Smooth muscle cell (in vitro differentiated cells): ENCODE results near the gene FGGY. TPM values are rescaled to one million over a fixed set of nuclear protein-coding genes. Genes with fewer than 3 reads are reported as not detected.
A peak's percentile ranks its signal among the peaks of the same experiment; 100 is the strongest.

Experiments used
- DNase-seq: peaks from one replicate; lab custom pipeline; 2025; ENCODE audit not compliant: unreplicated experiment; lab: John Stamatoyannopoulos, UW
- H2AFZ ChIP-seq: fragments of 200-600 bp; sonication (generic); 2 replicates; pipeline ENCODE4 v1.6.0; 2016; ENCODE audit warnings: antibody characterized with exemption, low read depth, mild to moderate bottlenecking
- H3F3A ChIP-seq: fragments of 200-600 bp; sonication (generic); 2 replicates; pipeline ENCODE4 v1.6.0; 2017; ENCODE audit warnings: antibody characterized with exemption, low read depth
- H3K27ac ChIP-seq: fragments of 200-600 bp; sonication (generic); 2 replicates; pipeline ENCODE4 v1.5.1; 2016; ENCODE audit warnings: low read depth, mild to moderate bottlenecking
- H3K27me3 ChIP-seq: fragments of 200-600 bp; sonication (generic); 2 replicates; pipeline ENCODE4 v1.6.1; 2016; ENCODE audit warnings: low read depth, mild to moderate bottlenecking
- H3K36me3 ChIP-seq: fragments of 200-600 bp; sonication (generic); 2 replicates; pipeline ENCODE4 v1.5.1; 2016; ENCODE audit warnings: low read depth
- H3K4me1 ChIP-seq: fragments of 200-600 bp; sonication (generic); 2 replicates; pipeline ENCODE4 v1.5.1; 2016; ENCODE audit warnings: low read depth
- H3K4me2 ChIP-seq: fragments of 200-600 bp; sonication (generic); 2 replicates; pipeline ENCODE4 v1.6.0; 2016; ENCODE audit warnings: mild to moderate bottlenecking
- H3K4me3 ChIP-seq: fragments of 200-600 bp; sonication (generic); 2 replicates; pipeline ENCODE4 v1.5.1; 2016; ENCODE audit warnings: mild to moderate bottlenecking
- H3K79me2 ChIP-seq: fragments of 200-600 bp; sonication (generic); 2 replicates; pipeline ENCODE4 v1.6.0; 2016; ENCODE audit warnings: low read depth, mild to moderate bottlenecking
- H3K9ac ChIP-seq: fragments of 200-600 bp; sonication (generic); 2 replicates; pipeline ENCODE4 v1.6.0; 2016; ENCODE audit warnings: low read depth
- H3K9me3 ChIP-seq: fragments of 200-600 bp; sonication (generic); replicated peaks from 2 replicates; pipeline ENCODE4 v1.5.1; 2016; ENCODE audit warnings: low read depth
- H4K20me1 ChIP-seq: fragments of 200-600 bp; sonication (generic); 2 replicates; pipeline ENCODE4 v1.6.0; 2016; ENCODE audit warnings: low read depth
- WGBS: methylation state at CpG from one replicate; pipeline ENCODE4 v1.1.7; 2016; ENCODE audit warnings: low lambda C conversion rate; 5-methylcytosine and 5-hydroxymethylcytosine counted together
- polyA plus RNA-seq: library from polyadenylated mRNA; unstranded; fragments of >200 nt; fragmentation: Nextera tagmentation; extraction: Ambion mirVana; gene quantifications from 2 replicates; pipeline ENCODE4 v1.2.1, GENCODE V29; 2016
- total RNA-seq: library from RNA; depleted of rRNA; stranded (reverse); fragments of >200 nt; gene quantifications from 2 replicates; pipeline ENCODE4 v1.2.3, GENCODE V29; 2014
- TF ChIP-seq, protein P1 (sequence below): fragments of 200-600 bp; sonication (generic); IDR thresholded peaks from 2 replicates; pipeline ENCODE4 v1.5.1; 2017; ENCODE audit warnings: borderline replicate concordance, mild to moderate bottlenecking, antibody characterized with exemption; ENCODE audit not compliant: insufficient read depth, poor library complexity, severe bottlenecking

Gene FGGY
- total and polyA plus RNA-seq, 2 experiments from 2014 or later = 5.1 to 9.2 TPM

DNA sequence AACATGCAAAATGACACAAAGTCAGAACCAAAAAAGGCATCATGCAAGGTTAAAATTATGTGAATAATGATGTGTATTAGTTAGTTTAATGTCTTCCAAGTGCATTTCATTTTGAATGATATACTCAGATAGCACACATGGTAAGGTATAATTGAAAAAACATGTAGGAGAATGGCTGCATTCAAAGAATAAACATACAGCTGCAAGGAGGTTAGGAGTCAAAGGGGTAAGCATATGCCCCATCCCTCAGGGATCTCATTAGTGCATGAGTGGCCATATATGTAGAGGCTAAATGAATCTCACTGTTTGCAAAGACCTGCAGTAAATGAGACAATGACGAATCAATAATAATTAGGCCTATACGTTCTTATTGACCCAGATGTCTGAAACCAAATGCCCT lies 338.2 kb downstream of the FGGY start:
- H3K36me3 ChIP-seq = no peaks in the 10 kb centered on the region
- H2AFZ ChIP-seq = no peak overlapping the region
- no peaks in the 10 kb centered on the region for H3F3A ChIP-seq
- no peaks in the 10 kb centered on the region for H3K4me1 ChIP-seq
- DNase-seq = no peak
- 98% methylated on average over 2 of the region's 2 CpGs for WGBS
- TF ChIP-seq, protein P1, sequence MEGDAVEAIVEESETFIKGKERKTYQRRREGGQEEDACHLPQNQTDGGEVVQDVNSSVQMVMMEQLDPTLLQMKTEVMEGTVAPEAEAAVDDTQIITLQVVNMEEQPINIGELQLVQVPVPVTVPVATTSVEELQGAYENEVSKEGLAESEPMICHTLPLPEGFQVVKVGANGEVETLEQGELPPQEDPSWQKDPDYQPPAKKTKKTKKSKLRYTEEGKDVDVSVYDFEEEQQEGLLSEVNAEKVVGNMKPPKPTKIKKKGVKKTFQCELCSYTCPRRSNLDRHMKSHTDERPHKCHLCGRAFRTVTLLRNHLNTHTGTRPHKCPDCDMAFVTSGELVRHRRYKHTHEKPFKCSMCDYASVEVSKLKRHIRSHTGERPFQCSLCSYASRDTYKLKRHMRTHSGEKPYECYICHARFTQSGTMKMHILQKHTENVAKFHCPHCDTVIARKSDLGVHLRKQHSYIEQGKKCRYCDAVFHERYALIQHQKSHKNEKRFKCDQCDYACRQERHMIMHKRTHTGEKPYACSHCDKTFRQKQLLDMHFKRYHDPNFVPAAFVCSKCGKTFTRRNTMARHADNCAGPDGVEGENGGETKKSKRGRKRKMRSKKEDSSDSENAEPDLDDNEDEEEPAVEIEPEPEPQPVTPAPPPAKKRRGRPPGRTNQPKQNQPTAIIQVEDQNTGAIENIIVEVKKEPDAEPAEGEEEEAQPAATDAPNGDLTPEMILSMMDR = no peak
- H3K4me3 ChIP-seq = no peak overlapping the region
- H3K4me2 ChIP-seq = no peak overlapping the region
- H3K9me3 ChIP-seq = no peaks in the 10 kb centered on the region
- no peak overlapping the region for H3K27ac ChIP-seq
- H3K9ac ChIP-seq = no peak overlapping the region
- no peaks in the 10 kb centered on the region for H4K20me1 ChIP-seq
- H3K27me3 ChIP-seq = no peaks in the 10 kb centered on the region
- H3K79me2 ChIP-seq = no peaks in the 10 kb centered on the region

DNA sequence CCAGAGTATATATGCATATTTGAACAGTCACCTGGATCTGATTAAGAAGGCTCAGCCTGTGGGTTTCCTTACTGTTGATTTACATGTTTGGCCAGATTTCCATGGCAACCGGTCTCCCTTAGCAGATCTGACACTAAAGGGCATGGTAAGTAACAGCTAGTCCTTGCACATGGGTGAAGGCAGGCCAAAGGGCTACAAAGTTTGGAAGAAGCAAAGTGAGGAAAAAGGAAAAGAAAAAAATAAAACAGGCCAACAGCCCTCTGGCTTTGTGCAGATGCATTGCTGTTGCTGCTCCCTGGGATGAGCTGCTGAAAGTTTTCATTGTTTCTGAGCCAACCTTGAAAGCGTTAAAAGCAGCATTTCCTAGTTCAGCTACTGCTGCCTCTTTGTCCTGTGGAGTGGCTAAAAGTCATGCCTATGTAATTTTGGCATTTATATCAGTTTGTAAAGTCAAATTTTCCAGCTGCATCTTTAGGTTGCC lies 341.4 kb downstream of the FGGY start:
- Histone ChIP-seq H3K36me3 (no peaks in the 10 kb centered on the region), H3F3A (peaks cover 10% of the 10 kb centered on the region), H3K4me3 (no peak overlapping the region), H3K27me3 (no peaks in the 10 kb centered on the region), H3K27ac (peak overlapping the region; percentile 45), H3K79me2 (no peaks in the 10 kb centered on the region), H4K20me1 (no peaks in the 10 kb centered on the region), H3K4me2 (no peak overlapping the region), H3K9me3 (no peaks in the 10 kb centered on the region), H3K4me1 (no peaks in the 10 kb centered on the region), H3K9ac (peak overlapping the region; percentile 7), H2AFZ (no peak overlapping the region)
- TF ChIP-seq, protein P1 = no peak
- DNase-seq = no peak
- 89% methylated on average over 2 of the region's 2 CpGs for WGBS

DNA sequence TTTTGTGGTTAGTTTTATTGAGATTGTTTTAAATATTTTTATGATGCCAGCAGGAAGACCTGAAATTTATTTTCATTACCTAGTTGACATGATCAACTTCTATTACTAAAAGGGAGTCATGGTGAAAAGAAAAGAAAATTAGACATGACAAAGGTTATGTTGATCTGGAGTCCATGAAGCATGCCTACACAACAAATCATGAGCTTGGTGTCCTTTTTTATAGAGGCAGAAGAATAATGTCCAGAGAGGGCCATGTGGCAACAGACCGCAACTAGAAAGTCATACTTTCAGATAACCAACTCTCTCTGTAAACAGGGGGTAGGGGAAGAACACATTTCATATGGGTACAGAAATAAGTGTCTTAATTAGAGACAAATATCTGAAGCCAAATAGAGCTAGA lies 342.4 kb downstream of the FGGY start:
- TF ChIP-seq, protein P1 = no peak
- Histone ChIP-seq H3K27me3 (no peaks in the 10 kb centered on the region), H3K4me3 (no peak overlapping the region), H2AFZ (no peak overlapping the region), H4K20me1 (no peaks in the 10 kb centered on the region), H3K4me1 (no peaks in the 10 kb centered on the region), H3K9ac (peak overlapping the region; percentile 7), H3F3A (peaks cover 10% of the 10 kb centered on the region), H3K4me2 (peak overlapping the region; percentile 29), H3K27ac (peak overlapping the region; percentile 45), H3K36me3 (no peaks in the 10 kb centered on the region), H3K79me2 (no peaks in the 10 kb centered on the region), H3K9me3 (no peaks in the 10 kb centered on the region)
- DNase-seq = no peak
- 41% methylated on average over 1 of the region's 1 CpG for WGBS

DNA sequence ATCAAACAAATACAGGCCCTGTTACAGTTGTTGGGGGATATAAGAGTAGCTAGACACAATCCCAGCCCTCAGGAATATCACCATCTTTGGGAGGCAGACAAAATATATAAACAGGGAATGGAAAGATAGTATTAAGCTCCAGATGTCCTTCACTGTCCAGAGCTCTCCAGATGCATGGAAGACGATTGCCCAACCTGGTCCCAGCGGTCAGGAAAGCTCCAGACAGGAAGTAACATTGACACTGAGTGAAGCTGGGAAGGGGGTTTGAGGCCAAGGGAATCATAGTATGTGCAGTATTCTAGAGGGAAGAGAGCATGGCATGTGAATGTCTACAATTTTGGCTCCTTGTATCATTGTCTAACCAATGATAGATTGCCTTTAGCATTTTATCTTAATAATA lies 344.0 kb downstream of the FGGY start:
- no peaks in the 10 kb centered on the region for H3K9me3 ChIP-seq
- H3K9ac ChIP-seq = no peak overlapping the region
- peak overlapping the region; percentile 1 for H3K27ac ChIP-seq
- H3K4me1 ChIP-seq = no peaks in the 10 kb centered on the region
- peak overlapping the region; percentile 32 for H3K4me2 ChIP-seq
- no peaks in the 10 kb centered on the region for H3K36me3 ChIP-seq
- TF ChIP-seq, protein P1 = no peak
- no peak for DNase-seq
- H3F3A ChIP-seq = peaks cover 10% of the 10 kb centered on the region
- H3K27me3 ChIP-seq = no peaks in the 10 kb centered on the region
- H4K20me1 ChIP-seq = no peaks in the 10 kb centered on the region
- H2AFZ ChIP-seq = no peak overlapping the region
- no peak overlapping the region for H3K4me3 ChIP-seq
- no peaks in the 10 kb centered on the region for H3K79me2 ChIP-seq
- 18% methylated on average over 2 of the region's 2 CpGs for WGBS
